K562 (cell line): ENCODE measurements around the gene CRAT. TPM values are rescaled to one million over a fixed set of nuclear protein-coding genes. Genes with fewer than 3 reads are reported as not detected.

Experiments
- ATAC-seq: fragments of 200-7000 bp; cut with Tn5 transposase; 3 replicates; pipeline ENCODE4 v1.9.1; 2020; ENCODE audit warnings: moderate library complexity
- BruUV-seq: library from RNA; stranded (reverse); fragments of 400-500 nt; replicated peaks from 2 replicates; lab custom pipeline; 2021; lab: Mats Ljungman, UMichigan
- CTCF ChIA-PET: fragments of 300-600 bp; formaldehyde crosslinking; extraction: SDS; loops from one replicate; lab custom pipeline; 2021; ENCODE audit warnings: low intra/inter-chr PET ratio; lab: Yijun Ruan, JAX
- POLR2A ChIA-PET: fragments of 300-600, 350-650 bp; sonication (Branson Sonifier 250); formaldehyde crosslinking; extraction: SDS; loops from one replicate; lab custom pipeline; 2021; ENCODE audit warnings: antibody characterized with exemption, inconsistent platforms; lab: Yijun Ruan, JAX
- DNase-seq, 4 experiments: peaks; one replicate each; pipeline versions ENCODE4 v3.0.0 to v3.0.0-alpha.2; 2011 to 2018; ENCODE audit warnings: low spot score in 3 of 4, mixed read lengths in 3 of 4; ENCODE audit errors: extremely low read depth in 1 of 4
- FAIRE-seq: peaks from 2 replicates; lab custom pipeline; 2011; peaks lifted over from hg19 to GRCh38; lab: Jason Lieb, UNC
- H2AFZ ChIP-seq: 2 replicates; pipeline ENCODE4 v1.6.0; 2011; ENCODE audit warnings: low read depth, low read length, control low read depth, inconsistent platforms
- H3K27ac ChIP-seq: fragments of 200-600 bp; 3 replicates; pipeline ENCODE4 v1.8.0; 2011; ENCODE audit warnings: low read depth, mild to moderate bottlenecking, control low read depth, inconsistent platforms, low read length, moderate library complexity, mixed read lengths; ENCODE audit errors: extremely low read depth
- H3K27me3 ChIP-seq, 2 experiments: fragments of 300-600 bp in 1 of 2; 2 replicates in 1 of 2; 3 replicates in 1 of 2; pipeline versions ENCODE4 v1.6.0 to v1.8.0; 2011; ENCODE audit warnings: inconsistent platforms in 2 of 2, low read length in 2 of 2, mild to moderate bottlenecking in 1 of 2, mixed read lengths in 1 of 2, moderate library complexity in 1 of 2; ENCODE audit not compliant: control insufficient read depth in 2 of 2, insufficient read depth in 2 of 2
- H3K36me3 ChIP-seq: fragments of 300-600 bp; 3 replicates; pipeline ENCODE4 v1.8.0; 2011; ENCODE audit warnings: mild to moderate bottlenecking, low read length, inconsistent platforms; ENCODE audit not compliant: control insufficient read depth, insufficient read depth
- H3K4me1 ChIP-seq, 2 experiments: fragments of 200-600 bp in 1 of 2; replicated peaks in 1 of 2; 2 replicates in 1 of 2; 3 replicates in 1 of 2; pipeline versions ENCODE4 v1.5.1 to v1.8.0; 2011; ENCODE audit warnings: inconsistent platforms in 2 of 2, low read length in 2 of 2, mild to moderate bottlenecking in 1 of 2, mixed read lengths in 1 of 2, moderate library complexity in 1 of 2; ENCODE audit not compliant: control insufficient read depth in 2 of 2, insufficient read depth in 2 of 2
- H3K4me2 ChIP-seq: 2 replicates; pipeline ENCODE4 v1.6.1; 2011; ENCODE audit warnings: low read length, control low read depth, inconsistent platforms, mixed read lengths; ENCODE audit not compliant: insufficient read depth
- H3K4me3 ChIP-seq: fragments of 200-600 bp; sonication (generic), shearing (Covaris generic); 2 replicates; pipeline ENCODE4 v1.5.1; 2016; ENCODE audit warnings: control low read depth, inconsistent platforms
- H3K79me2 ChIP-seq: fragments of 200-600 bp; 3 replicates; pipeline ENCODE4 v1.8.0; 2011; ENCODE audit warnings: low read length, inconsistent platforms; ENCODE audit not compliant: control insufficient read depth, insufficient read depth
- H3K9ac ChIP-seq, 2 experiments: 2 replicates each; pipeline versions ENCODE4 v1.6.0 to v1.6.1; 2011; ENCODE audit warnings: low read depth in 2 of 2, low read length in 2 of 2, control low read depth in 1 of 2, inconsistent platforms in 1 of 2, mild to moderate bottlenecking in 1 of 2, mixed read lengths in 1 of 2; ENCODE audit not compliant: insufficient read depth in 1 of 2
- H3K9me1 ChIP-seq: one replicate; pipeline ENCODE4 v1.6.0; 2011; ENCODE audit warnings: inconsistent platforms, mild to moderate bottlenecking, low read length, moderate library complexity; ENCODE audit not compliant: control insufficient read depth, insufficient read depth
- H3K9me3 ChIP-seq: replicated peaks from 2 replicates; pipeline ENCODE4 v1.5.1; 2011; ENCODE audit warnings: low read depth, low read length, inconsistent platforms; ENCODE audit not compliant: control insufficient read depth, insufficient read depth
- H4K20me1 ChIP-seq: replicated peaks from 2 replicates; pipeline ENCODE4 v1.6.1; 2011; ENCODE audit warnings: low read length, inconsistent platforms, mixed read lengths; ENCODE audit not compliant: control insufficient read depth, insufficient read depth
- ADNP ChIP-seq: fragments of 200-800 bp; sonication (Bioruptor generic); IDR thresholded peaks from 2 replicates; pipeline ENCODE4 v1.6.1; 2016; ENCODE audit warnings: missing genetic modification characterization, missing compliant biosample characterization
- CHD4 ChIP-seq: fragments of 200-600 bp; sonication (generic); IDR thresholded peaks from 3 replicates; pipeline ENCODE4 v1.6.1; 2012; ENCODE audit warnings: low read depth, mild to moderate bottlenecking, mixed read lengths, low read length, inconsistent platforms; ENCODE audit not compliant: insufficient read depth, insufficient replicate concordance, poor library complexity, severe bottlenecking
- DNMT1 ChIP-seq: fragments of 450-650 bp; IDR thresholded peaks from 2 replicates; pipeline ENCODE4 v1.6.1; 2016; ENCODE audit warnings: antibody characterized with exemption, mild to moderate bottlenecking
- DPF2 ChIP-seq: fragments of 450-650 bp; IDR thresholded peaks from 2 replicates; pipeline ENCODE4 v1.6.1; 2016
- GABPB1 ChIP-seq: sonication (generic); formaldehyde crosslinking; IDR thresholded peaks from 2 replicates; pipeline ENCODE4 v1.8.0; 2022; ENCODE audit warnings: mild to moderate bottlenecking, missing genetic modification reagents
- HDAC2 ChIP-seq: fragments of 450-650 bp; IDR thresholded peaks from 2 replicates; pipeline ENCODE4 v1.6.1; 2016; ENCODE audit warnings: mild to moderate bottlenecking
- HNRNPL ChIP-seq: fragments of 200-400 bp; formaldehyde crosslinking; IDR thresholded peaks from 2 replicates; pipeline ENCODE4 v1.6.1; 2017; ENCODE audit warnings: low read depth, mild to moderate bottlenecking, low read length
- KAT8 ChIP-seq: fragments of 450-650 bp; IDR thresholded peaks from 2 replicates; pipeline ENCODE4 v1.6.1; 2016; ENCODE audit warnings: low read depth, mild to moderate bottlenecking
- NBN ChIP-seq: fragments of 450-650 bp; IDR thresholded peaks from 2 replicates; pipeline ENCODE4 v1.6.1; 2016; ENCODE audit warnings: low read depth, mild to moderate bottlenecking
- NR2C1 ChIP-seq, 2 experiments: fragments of 450-650 bp; IDR thresholded peaks; 2 replicates each; pipeline ENCODE4 v1.6.1; 2017; ENCODE audit warnings: mild to moderate bottlenecking in 2 of 2, antibody characterized with exemption in 1 of 2, inconsistent platforms in 1 of 2, missing compliant biosample characterization in 1 of 2, missing genetic modification characterization in 1 of 2
- PHF20 ChIP-seq: fragments of 450-650 bp; IDR thresholded peaks from 2 replicates; pipeline ENCODE4 v1.6.1; 2018; ENCODE audit not compliant: partially characterized antibody
- SIN3B ChIP-seq: fragments of 450-650 bp; IDR thresholded peaks from 2 replicates; pipeline ENCODE4 v1.6.1; 2017; ENCODE audit warnings: low read depth, mild to moderate bottlenecking, moderate library complexity
- SMAD2 ChIP-seq: fragments of 150-350 bp; IDR thresholded peaks from 2 replicates; pipeline ENCODE4 v1.6.1; 2014; ENCODE audit warnings: low read depth, mild to moderate bottlenecking, low read length
- TFAP4 ChIP-seq: sonication (generic); formaldehyde crosslinking; IDR thresholded peaks from 2 replicates; pipeline ENCODE4 v1.8.0; 2022; ENCODE audit warnings: missing genetic modification reagents, mild to moderate bottlenecking, moderate library complexity, borderline replicate concordance
- TRIM28 ChIP-seq: fragments of 450-650 bp; IDR thresholded peaks from 2 replicates; pipeline ENCODE4 v1.6.1; 2017
- ZBTB43 ChIP-seq: sonication (generic); formaldehyde crosslinking; IDR thresholded peaks from 2 replicates; pipeline ENCODE4 v1.8.0; 2023; ENCODE audit warnings: mild to moderate bottlenecking, missing genetic modification reagents
- ZNF24 ChIP-seq: fragments of 450-650 bp; IDR thresholded peaks from 2 replicates; pipeline ENCODE4 v1.6.1; 2016
- ZNF263 ChIP-seq: sonication (generic); formaldehyde crosslinking; IDR thresholded peaks from 2 replicates; pipeline ENCODE4 v1.8.0; 2022; ENCODE audit warnings: mild to moderate bottlenecking, missing genetic modification reagents, borderline replicate concordance
- WGBS: fragments of 100-300 bp; shearing (Covaris generic); methylation state at CpG from one replicate; pipeline ENCODE4 v1.1.6; 2016; ENCODE audit warnings: low coverage, mixed read lengths; ENCODE audit not compliant: insufficient coverage; ENCODE audit errors: missing lambda C conversion rate; 5-methylcytosine and 5-hydroxymethylcytosine counted together
- in situ Hi-C: fragments of 300-500 bp; cut with MboI; formaldehyde crosslinking; loops from 4 replicates; pipeline ENCODE4 v1.15.0; 2018; ENCODE audit warnings: inconsistent platforms, mixed read lengths
- intact Hi-C: fragments of 100-400 bp; cut with micrococcal nuclease; formaldehyde crosslinking; loops from 2 replicates; pipeline ENCODE4 v1.14.2; 2022
- polyA plus RNA-seq, 8 experiments: library from polyadenylated mRNA; depleted of rRNA in 4 of 8; stranded (reverse) in 5 of 8; unstranded in 3 of 8; fragments of >200 nt; fragmentation: Nextera tagmentation in 2 of 8; fragmentation: Illumina TruSeq in 1 of 8; extraction: Ambion mirVana in 2 of 8; extraction: Trizol in 1 of 8; gene quantifications; 2 replicates each; pipeline versions ENCODE4 v1.2.1 to v1.2.3, GENCODE V29; 2011 to 2014; ENCODE audit warnings: inconsistent platforms in 1 of 8, missing spikeins in 1 of 8
- total RNA-seq, 7 experiments: library from RNA; depleted of rRNA in 6 of 7; stranded (reverse); fragments of >200 nt in 6 of 7; fragmentation: Illumina TruSeq in 2 of 7; extraction: Trizol in 2 of 7; gene quantifications; 2 replicates each; pipeline versions ENCODE4 v1.2.1 to v1.2.3, GENCODE V29; 2011 to 2021; ENCODE audit warnings: low replicate concordance in 1 of 7

The CRAT gene
- total and polyA plus RNA-seq, 9 of the 15 experiments (the other 6 are each of a cell fraction or from before 2014, with no cell fraction given): 0.20 to 13.8 (median 5.4) TPM

DNA sequence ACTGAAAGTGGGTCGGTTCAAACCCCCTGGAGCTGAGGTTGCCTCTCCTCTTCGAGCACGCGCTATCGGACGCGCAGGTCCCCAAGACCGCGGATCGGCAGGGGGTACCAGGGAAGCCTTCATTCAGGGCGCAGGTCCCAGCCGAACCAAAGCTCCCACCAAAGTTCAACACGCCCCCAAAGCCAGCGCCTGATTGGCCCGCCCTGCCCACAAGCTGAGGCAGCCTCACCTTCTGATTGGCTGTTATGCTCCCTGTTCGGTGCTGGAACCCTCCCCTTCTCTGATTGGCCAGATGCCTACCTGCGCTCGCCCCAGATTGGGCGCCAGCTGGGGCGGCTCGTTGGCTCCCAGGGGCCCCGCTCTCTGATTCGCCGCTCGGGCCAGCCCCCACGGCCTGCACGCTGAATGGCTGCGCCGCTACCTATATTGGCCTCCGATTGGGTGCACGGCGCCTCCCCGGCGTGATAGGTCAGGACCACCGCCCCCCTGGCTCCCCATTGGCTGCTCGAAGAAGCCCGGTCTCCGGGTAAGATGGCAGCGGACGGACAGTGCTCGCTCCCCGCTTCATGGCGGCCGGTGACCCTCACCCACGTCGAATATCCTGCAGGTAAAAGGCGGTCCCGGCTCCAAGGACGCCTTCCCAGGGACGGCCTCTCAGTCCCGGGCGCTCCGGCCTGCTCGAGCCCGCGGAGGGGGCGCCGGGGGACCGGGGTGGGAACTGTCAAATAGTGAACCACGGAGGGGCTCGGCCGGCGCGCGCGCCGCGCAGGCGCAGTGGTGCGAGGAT, 29.8 kb downstream of the CRAT start, which contains the start of gene DOLPP1 (continued):
- no peak for TF ChIP-seq ZBTB43 (CRISPR knock-in tag)
- no peak; the same call in 1 of the 2 replicates for TF ChIP-seq NBN

DNA sequence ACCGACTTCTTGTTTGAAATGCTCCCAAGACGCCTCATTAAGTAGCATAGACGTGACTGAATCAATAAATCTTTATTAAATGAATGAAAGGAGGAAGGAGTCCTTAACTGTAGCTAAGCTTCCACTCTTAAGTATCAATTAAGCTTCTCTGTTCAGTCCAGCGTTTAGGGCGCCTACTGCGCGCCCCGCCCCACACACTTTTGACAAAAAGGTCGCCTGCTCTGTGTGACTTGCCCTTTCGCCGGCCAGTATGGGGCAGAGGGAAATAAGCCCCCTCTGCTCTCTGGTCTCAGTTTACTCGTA, 30.3 kb downstream of the CRAT start:
- peak overlapping the region; percentile 88 for H2AFZ ChIP-seq
- ATAC-seq (no peak), FAIRE-seq (no peak), DNase-seq (no peak)
- H4K20me1 ChIP-seq: no peaks in the 10 kb centered on the region; the same call in 1 of the 2 replicates
- no peaks in the 10 kb centered on the region for H3K27me3 ChIP-seq
- H3K9me3 ChIP-seq: no peaks in the 10 kb centered on the region
- ChIA-PET POLR2A (interaction anchor here (0.6 to 2.2 kb wide), 11 partner anchors 7 to 1210 kb away, joined by 3 to 7 read pairs (median 3); no protein-coding TSS in a partner anchor), CTCF (no interaction called here)
- intact Hi-C loops (loop anchor here (5.0 kb wide), 1 partner anchor 43 kb away; the partner anchor contains the start of gene MIGA2), in situ Hi-C loops (no loop called here)
- H3K4me1 ChIP-seq: peaks cover 4 to 48% of the 10 kb centered on the region in 2 experiments; a peak in 4 of 5 replicates
- H3K4me2 ChIP-seq: peak overlapping the region; percentile 87
- 3% methylated on average over 11 of the region's 12 CpGs for WGBS
- H3K4me3 ChIP-seq: peak overlapping the region; percentile 67
- peaks cover 47% of the 10 kb centered on the region for H3K79me2 ChIP-seq
- peak overlapping the region; percentile 68 for H3K27ac ChIP-seq
- BruUV-seq: TSS peak; percentile 91
- peak overlapping the region; percentile 68 to 87 for H3K9ac ChIP-seq
- no peaks in the 10 kb centered on the region for H3K9me1 ChIP-seq
- H3K36me3 ChIP-seq: peaks cover 30% of the 10 kb centered on the region; the same call in 2 of the 3 replicates
- peak; percentile 44 for TF ChIP-seq PHF20
- no peak for TF ChIP-seq DPF2
- TF ChIP-seq SIN3B: 0 out of 2 replicates have a peak, but pooled peaks have one; percentile 8
- 0 out of 2 replicates have a peak, but pooled peaks have one; percentile 22 for TF ChIP-seq TRIM28
- TF ChIP-seq ADNP: peak; percentile 52; the same call in 1 of the 2 replicates
- TF ChIP-seq ZNF24: 0 out of 2 replicates have a peak, but pooled peaks have one; percentile 24
- TF ChIP-seq TFAP4: no peak
- TF ChIP-seq GABPB1 (CRISPR knock-in tag): no peak; the same call in 1 of the 2 replicates
- TF ChIP-seq CHD4: peak; percentile 86
- TF ChIP-seq HNRNPL: no peak
- TF ChIP-seq NR2C1 (IDR thresholded peaks at IDR 0.05): no peak
- TF ChIP-seq NR2C1 (tag; IDR thresholded peaks at IDR 0.05): no peak
- TF ChIP-seq KAT8: 0 out of 2 replicates have a peak, but pooled peaks have one; percentile 44
- TF ChIP-seq DNMT1: 0 out of 2 replicates have a peak, but pooled peaks have one; percentile 72
- no peak for TF ChIP-seq ZNF263 (CRISPR knock-in tag)
- peak; percentile 92 for TF ChIP-seq HDAC2
- TF ChIP-seq SMAD2: no peak
